ENCODE data around the gene SVBP.

DNA sequence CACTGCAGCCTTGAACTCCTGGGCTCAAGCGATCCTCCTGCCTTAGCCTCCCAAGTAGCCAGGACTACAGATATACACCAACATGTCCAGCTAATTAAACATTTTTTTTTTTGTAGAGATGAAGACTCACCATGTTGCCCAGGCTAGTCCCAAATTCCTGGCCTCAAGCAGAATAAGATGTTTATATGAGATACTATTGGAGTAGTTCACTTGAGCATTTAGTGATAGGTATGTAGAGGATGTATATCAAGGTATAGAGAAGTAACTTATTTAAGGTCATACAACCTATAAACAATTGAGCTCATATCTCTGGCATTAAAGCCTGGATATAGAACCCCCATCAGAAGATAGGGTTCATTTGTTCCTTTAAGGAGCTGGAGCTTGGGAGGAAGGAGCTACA is 37.0 kb downstream of the SVBP start:
- TF ChIP-seq, protein P1, sequence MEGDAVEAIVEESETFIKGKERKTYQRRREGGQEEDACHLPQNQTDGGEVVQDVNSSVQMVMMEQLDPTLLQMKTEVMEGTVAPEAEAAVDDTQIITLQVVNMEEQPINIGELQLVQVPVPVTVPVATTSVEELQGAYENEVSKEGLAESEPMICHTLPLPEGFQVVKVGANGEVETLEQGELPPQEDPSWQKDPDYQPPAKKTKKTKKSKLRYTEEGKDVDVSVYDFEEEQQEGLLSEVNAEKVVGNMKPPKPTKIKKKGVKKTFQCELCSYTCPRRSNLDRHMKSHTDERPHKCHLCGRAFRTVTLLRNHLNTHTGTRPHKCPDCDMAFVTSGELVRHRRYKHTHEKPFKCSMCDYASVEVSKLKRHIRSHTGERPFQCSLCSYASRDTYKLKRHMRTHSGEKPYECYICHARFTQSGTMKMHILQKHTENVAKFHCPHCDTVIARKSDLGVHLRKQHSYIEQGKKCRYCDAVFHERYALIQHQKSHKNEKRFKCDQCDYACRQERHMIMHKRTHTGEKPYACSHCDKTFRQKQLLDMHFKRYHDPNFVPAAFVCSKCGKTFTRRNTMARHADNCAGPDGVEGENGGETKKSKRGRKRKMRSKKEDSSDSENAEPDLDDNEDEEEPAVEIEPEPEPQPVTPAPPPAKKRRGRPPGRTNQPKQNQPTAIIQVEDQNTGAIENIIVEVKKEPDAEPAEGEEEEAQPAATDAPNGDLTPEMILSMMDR (optimal IDR thresholded peaks at IDR 0.05 in 1 of 3, IDR thresholded peaks at IDR 0.05 in 1 of 3, conservative IDR thresholded peaks at IDR 0.05 in 1 of 3; ENCODE audit: extremely low read depth in 1 of 3, insufficient read depth in 2 of 3, low read length in 3 of 3): no peak
- no peak for TF ChIP-seq EZH2 (IDR thresholded peaks at IDR 0.05; ENCODE audit: low read length)
